ENCODE results near the gene ACTL7A.

Gene ACTL7A

DNA sequence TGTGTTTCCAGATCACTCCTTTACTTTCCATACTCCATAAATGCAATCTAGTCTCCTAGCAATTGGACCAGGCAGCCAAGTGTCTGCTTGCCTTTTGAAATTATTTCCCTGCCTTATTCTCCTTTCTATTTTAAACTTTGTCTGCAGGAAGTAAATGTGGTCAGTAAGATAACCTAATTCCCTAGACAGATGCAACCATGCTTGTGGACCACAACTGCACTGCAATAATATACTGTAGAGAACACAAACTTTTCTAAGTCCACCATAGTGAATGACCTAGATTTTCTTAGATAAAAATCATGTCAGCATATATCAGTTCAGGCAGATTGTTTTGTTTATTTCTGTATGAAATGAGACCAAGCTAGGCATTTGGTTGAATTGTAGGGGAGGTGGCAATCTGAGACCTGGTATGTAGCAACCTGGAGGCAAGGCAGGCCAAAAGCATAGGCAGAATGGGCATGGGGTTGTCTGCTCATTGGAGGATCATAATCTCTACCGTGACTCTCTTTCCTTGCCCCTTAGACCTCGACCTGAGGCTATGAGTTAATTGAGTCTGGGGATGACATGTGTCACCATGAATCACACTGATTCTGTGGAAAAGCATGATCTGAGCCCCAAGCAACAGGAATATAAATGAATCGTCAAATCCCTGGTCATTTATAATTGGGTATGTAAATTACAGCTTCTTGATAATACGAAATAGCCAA is 27.0 kb upstream of the ACTL7A start:
- TF ChIP-seq ZNF565 (CRISPR knock-in tag; conservative IDR thresholded peaks at IDR 0.05; ENCODE audit: low read depth): no peak
- no peak for TF ChIP-seq TCF4 (CRISPR knock-in tag; IDR thresholded peaks at IDR 0.05; ENCODE audit: borderline replicate concordance)
- TF ChIP-seq CSDC2 (CRISPR knock-in tag; IDR thresholded peaks at IDR 0.05): no peak
- ATAC-seq: no peak

DNA sequence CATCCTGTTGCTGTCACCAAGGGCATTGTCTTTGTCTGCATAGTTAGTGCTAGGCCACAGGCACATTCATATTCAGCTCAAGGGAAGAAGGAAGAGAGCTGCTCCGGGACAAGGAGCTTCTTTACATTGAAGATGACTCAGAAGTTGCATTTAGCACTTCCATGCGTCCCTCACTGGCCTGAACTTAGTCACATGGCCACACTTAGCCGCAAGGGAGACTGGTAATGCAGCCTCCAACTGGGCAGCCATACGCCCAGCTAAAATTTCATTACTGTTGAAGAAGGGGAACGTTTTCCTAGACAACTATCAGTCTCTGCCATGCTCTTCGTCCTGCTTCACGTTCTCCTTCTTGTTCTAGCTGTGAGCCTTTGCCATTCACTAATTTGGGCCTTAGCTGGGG is 26.2 kb upstream of the ACTL7A start:
- TF ChIP-seq ZNF70 (CRISPR knock-in tag; IDR thresholded peaks at IDR 0.05) (no peak), ISL1 (CRISPR knock-in tag; IDR thresholded peaks at IDR 0.05) (no peak), ZFP30 (CRISPR knock-in tag; IDR thresholded peaks at IDR 0.05) (no peak), ZNF8 (CRISPR knock-in tag; IDR thresholded peaks at IDR 0.05) (no peak), PPARA (CRISPR knock-in tag; IDR thresholded peaks at IDR 0.05; ENCODE audit: borderline replicate concordance) (no peak), ESRRG (CRISPR knock-in tag; IDR thresholded peaks at IDR 0.05) (no peak), ZFP3 (CRISPR knock-in tag; IDR thresholded peaks at IDR 0.05) (no peak)
- TF ChIP-seq, protein P1, sequence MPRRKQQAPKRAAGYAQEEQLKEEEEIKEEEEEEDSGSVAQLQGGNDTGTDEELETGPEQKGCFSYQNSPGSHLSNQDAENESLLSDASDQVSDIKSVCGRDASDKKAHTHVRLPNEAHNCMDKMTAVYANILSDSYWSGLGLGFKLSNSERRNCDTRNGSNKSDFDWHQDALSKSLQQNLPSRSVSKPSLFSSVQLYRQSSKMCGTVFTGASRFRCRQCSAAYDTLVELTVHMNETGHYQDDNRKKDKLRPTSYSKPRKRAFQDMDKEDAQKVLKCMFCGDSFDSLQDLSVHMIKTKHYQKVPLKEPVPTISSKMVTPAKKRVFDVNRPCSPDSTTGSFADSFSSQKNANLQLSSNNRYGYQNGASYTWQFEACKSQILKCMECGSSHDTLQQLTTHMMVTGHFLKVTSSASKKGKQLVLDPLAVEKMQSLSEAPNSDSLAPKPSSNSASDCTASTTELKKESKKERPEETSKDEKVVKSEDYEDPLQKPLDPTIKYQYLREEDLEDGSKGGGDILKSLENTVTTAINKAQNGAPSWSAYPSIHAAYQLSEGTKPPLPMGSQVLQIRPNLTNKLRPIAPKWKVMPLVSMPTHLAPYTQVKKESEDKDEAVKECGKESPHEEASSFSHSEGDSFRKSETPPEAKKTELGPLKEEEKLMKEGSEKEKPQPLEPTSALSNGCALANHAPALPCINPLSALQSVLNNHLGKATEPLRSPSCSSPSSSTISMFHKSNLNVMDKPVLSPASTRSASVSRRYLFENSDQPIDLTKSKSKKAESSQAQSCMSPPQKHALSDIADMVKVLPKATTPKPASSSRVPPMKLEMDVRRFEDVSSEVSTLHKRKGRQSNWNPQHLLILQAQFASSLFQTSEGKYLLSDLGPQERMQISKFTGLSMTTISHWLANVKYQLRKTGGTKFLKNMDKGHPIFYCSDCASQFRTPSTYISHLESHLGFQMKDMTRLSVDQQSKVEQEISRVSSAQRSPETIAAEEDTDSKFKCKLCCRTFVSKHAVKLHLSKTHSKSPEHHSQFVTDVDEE (CRISPR knock-in tag; IDR thresholded peaks at IDR 0.05): no peak
- TF ChIP-seq, protein P2, sequence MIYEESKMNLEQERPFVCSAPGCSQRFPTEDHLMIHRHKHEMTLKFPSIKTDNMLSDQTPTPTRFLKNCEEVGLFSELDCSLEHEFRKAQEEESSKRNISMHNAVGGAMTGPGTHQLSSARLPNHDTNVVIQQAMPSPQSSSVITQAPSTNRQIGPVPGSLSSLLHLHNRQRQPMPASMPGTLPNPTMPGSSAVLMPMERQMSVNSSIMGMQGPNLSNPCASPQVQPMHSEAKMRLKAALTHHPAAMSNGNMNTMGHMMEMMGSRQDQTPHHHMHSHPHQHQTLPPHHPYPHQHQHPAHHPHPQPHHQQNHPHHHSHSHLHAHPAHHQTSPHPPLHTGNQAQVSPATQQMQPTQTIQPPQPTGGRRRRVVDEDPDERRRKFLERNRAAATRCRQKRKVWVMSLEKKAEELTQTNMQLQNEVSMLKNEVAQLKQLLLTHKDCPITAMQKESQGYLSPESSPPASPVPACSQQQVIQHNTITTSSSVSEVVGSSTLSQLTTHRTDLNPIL (CRISPR knock-in tag; IDR thresholded peaks at IDR 0.05; ENCODE audit: low read depth): no peak
- TF ChIP-seq, protein P3, sequence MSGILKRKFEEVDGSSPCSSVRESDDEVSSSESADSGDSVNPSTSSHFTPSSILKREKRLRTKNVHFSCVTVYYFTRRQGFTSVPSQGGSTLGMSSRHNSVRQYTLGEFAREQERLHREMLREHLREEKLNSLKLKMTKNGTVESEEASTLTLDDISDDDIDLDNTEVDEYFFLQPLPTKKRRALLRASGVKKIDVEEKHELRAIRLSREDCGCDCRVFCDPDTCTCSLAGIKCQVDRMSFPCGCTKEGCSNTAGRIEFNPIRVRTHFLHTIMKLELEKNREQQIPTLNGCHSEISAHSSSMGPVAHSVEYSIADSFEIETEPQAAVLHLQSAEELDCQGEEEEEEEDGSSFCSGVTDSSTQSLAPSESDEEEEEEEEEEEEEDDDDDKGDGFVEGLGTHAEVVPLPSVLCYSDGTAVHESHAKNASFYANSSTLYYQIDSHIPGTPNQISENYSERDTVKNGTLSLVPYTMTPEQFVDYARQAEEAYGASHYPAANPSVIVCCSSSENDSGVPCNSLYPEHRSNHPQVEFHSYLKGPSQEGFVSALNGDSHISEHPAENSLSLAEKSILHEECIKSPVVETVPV (CRISPR knock-in tag; IDR thresholded peaks at IDR 0.05): no peak
- TF ChIP-seq, protein P4, sequence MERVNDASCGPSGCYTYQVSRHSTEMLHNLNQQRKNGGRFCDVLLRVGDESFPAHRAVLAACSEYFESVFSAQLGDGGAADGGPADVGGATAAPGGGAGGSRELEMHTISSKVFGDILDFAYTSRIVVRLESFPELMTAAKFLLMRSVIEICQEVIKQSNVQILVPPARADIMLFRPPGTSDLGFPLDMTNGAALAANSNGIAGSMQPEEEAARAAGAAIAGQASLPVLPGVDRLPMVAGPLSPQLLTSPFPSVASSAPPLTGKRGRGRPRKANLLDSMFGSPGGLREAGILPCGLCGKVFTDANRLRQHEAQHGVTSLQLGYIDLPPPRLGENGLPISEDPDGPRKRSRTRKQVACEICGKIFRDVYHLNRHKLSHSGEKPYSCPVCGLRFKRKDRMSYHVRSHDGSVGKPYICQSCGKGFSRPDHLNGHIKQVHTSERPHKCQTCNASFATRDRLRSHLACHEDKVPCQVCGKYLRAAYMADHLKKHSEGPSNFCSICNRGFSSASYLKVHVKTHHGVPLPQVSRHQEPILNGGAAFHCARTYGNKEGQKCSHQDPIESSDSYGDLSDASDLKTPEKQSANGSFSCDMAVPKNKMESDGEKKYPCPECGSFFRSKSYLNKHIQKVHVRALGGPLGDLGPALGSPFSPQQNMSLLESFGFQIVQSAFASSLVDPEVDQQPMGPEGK (CRISPR knock-in tag; IDR thresholded peaks at IDR 0.05; ENCODE audit: borderline replicate concordance): no peak

DNA sequence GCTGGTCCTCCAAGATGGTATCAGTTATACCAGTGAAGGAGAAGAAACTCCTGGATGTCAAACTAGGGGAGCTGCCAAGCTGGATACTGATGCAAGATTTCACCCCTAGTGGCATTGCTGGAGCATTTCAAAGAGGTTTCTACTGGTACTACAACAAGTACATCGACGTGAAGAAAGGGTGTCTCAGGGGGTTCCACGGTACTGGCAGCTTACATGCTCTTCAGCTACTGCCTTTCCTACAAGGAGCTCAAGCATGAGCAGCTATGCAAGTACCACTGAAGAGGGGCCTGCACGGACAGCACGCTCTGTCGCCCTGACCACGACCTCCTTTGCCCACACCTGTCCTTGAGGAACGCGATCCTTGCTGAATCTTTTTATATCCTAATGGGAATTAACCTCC is 25.7 kb upstream of the ACTL7A start:
- ATAC-seq: no peak

More for the DNA sequence above, 26.2 kb upstream of the ACTL7A start:
- no peak for ATAC-seq

DNA sequence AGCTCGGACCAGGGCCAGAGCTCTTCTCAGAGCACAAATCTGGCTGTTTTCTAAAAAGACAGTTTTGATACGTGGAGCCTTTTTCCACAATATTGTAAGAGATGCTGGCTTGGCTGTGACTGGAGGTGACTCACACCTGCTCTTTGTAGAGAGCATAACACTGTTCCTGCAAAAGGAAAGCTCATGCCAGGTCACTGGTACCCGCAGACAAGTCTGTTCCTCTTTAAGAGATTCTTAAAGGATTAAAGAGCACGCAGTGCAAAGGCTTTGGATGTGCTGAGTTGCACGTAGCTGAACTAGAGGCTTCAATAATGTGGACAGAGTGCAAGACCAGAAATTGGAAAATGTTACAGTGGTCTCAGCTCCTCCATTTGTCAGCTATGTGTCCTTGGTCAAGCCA is 25.3 kb upstream of the ACTL7A start:
- TF ChIP-seq ESRRG (CRISPR knock-in tag; IDR thresholded peaks at IDR 0.05) (no peak), ISL1 (CRISPR knock-in tag; IDR thresholded peaks at IDR 0.05) (no peak)
- TF ChIP-seq, protein P3 (CRISPR knock-in tag; IDR thresholded peaks at IDR 0.05): no peak
- ATAC-seq: no peak

More for the DNA sequence above, 25.7 kb upstream of the ACTL7A start:
- TF ChIP-seq ARNTL (CRISPR knock-in tag; IDR thresholded peaks at IDR 0.05; ENCODE audit: borderline replicate concordance, low read depth) (no peak), ZFP3 (CRISPR knock-in tag; IDR thresholded peaks at IDR 0.05) (no peak), ESRRG (CRISPR knock-in tag; IDR thresholded peaks at IDR 0.05) (no peak), TOX (CRISPR knock-in tag; IDR thresholded peaks at IDR 0.05; ENCODE audit: borderline replicate concordance) (no peak), SNAI2 (CRISPR knock-in tag; IDR thresholded peaks at IDR 0.05) (no peak), PPARA (CRISPR knock-in tag; IDR thresholded peaks at IDR 0.05; ENCODE audit: borderline replicate concordance) (no peak), ZFP30 (CRISPR knock-in tag; IDR thresholded peaks at IDR 0.05) (no peak)
- TF ChIP-seq, protein P2 (CRISPR knock-in tag; IDR thresholded peaks at IDR 0.05; ENCODE audit: low read depth): no peak

Measured in SK-N-SH treated with all-trans-retinoic acid at 6 μM for 48 hours (cell line).